Neural cell (in vitro differentiated cells): ENCODE results near the gene SLC25A18. TPM values are rescaled to one million over a fixed set of nuclear protein-coding genes. Genes with fewer than 3 reads are reported as not detected.

Experiments
- H2AFZ ChIP-seq: fragments of 200-600, 300-800 bp; sonication (generic), shearing (Covaris generic); 2 replicates; pipeline ENCODE4 v1.6.0; 2014; ENCODE audit warnings: low read depth, mild to moderate bottlenecking, antibody characterized with exemption, low read length, moderate library complexity
- H3F3A ChIP-seq: fragments of 200-600 bp; shearing (Covaris generic); 2 replicates; pipeline ENCODE4 v1.6.1; 2016; ENCODE audit warnings: mild to moderate bottlenecking, moderate library complexity, mixed read lengths, antibody characterized with exemption, low read length; ENCODE audit not compliant: insufficient read depth, poor library complexity, severe bottlenecking
- H3K27ac ChIP-seq: fragments of 200-600, 300-800 bp; sonication (generic), shearing (Covaris generic); 2 replicates; pipeline ENCODE4 v1.5.1; 2014; ENCODE audit warnings: mild to moderate bottlenecking, low read length, moderate library complexity
- H3K27me3 ChIP-seq: fragments of 300-800, 200-600 bp; sonication (generic), shearing (Covaris generic); 2 replicates; pipeline ENCODE4 v1.6.0; 2014; ENCODE audit warnings: mild to moderate bottlenecking, low read depth, low read length, moderate library complexity; ENCODE audit not compliant: insufficient read depth
- H3K36me3 ChIP-seq: fragments of 300-800, 200-600 bp; sonication (generic), shearing (Covaris generic); 2 replicates; pipeline ENCODE4 v1.5.1; 2014; ENCODE audit warnings: mild to moderate bottlenecking, antibody characterized with exemption, low read length, moderate library complexity; ENCODE audit not compliant: insufficient read depth
- H3K4me2 ChIP-seq: fragments of 300-800, 200-600 bp; sonication (generic), shearing (Covaris generic); 2 replicates; pipeline ENCODE4 v1.6.0; 2014; ENCODE audit warnings: mild to moderate bottlenecking, low read length
- H3K4me3 ChIP-seq: fragments of 300-800, 200-600 bp; sonication (generic), shearing (Covaris generic); 2 replicates; pipeline ENCODE4 v1.5.1; 2014; ENCODE audit warnings: mild to moderate bottlenecking, low read length, moderate library complexity
- H3K79me2 ChIP-seq: fragments of 200-600 bp; shearing (Covaris generic); replicated peaks from 2 replicates; pipeline ENCODE4 v1.6.0; 2014; ENCODE audit warnings: mild to moderate bottlenecking, low read length, moderate library complexity; ENCODE audit not compliant: insufficient read depth
- H3K9ac ChIP-seq: fragments of 300-800, 200-600 bp; sonication (generic), shearing (Covaris generic); 2 replicates; pipeline ENCODE4 v1.6.1; 2016; ENCODE audit warnings: mild to moderate bottlenecking, low read length, mixed read lengths
- H3K9me2 ChIP-seq: fragments of 200-600 bp; shearing (Covaris generic); 2 replicates; pipeline ENCODE4 v1.6.1; 2016; ENCODE audit warnings: mild to moderate bottlenecking, low read length, mixed read lengths; ENCODE audit not compliant: insufficient read depth
- H3K9me3 ChIP-seq: fragments of 200-600, 300-800 bp; sonication (generic), shearing (Covaris generic); 2 replicates; pipeline ENCODE4 v1.6.1; 2016; ENCODE audit warnings: mild to moderate bottlenecking, mixed run types, low read length, moderate library complexity, mixed read lengths
- H4K20me1 ChIP-seq: fragments of 200-600 bp; shearing (Covaris generic); 2 replicates; pipeline ENCODE4 v1.6.1; 2016; ENCODE audit warnings: mild to moderate bottlenecking, mixed run types; ENCODE audit not compliant: insufficient read depth
- CTCF ChIP-seq: fragments of 450-650 bp; IDR thresholded peaks from 2 replicates; pipeline ENCODE4 v1.5.1; 2014; ENCODE audit warnings: antibody characterized with exemption, mild to moderate bottlenecking, moderate library complexity; ENCODE audit not compliant: poor library complexity, severe bottlenecking
- EP300 ChIP-seq: fragments of 450-650 bp; conservative IDR thresholded peaks from 2 replicates; pipeline ENCODE4 v1.6.1; 2014; ENCODE audit warnings: antibody characterized with exemption, mild to moderate bottlenecking, moderate library complexity; ENCODE audit not compliant: poor library complexity, severe bottlenecking
- EZH2 ChIP-seq: fragments of 200-600, 300-800 bp; shearing (Covaris generic), sonication (generic); IDR thresholded peaks from 2 replicates; pipeline ENCODE4 v1.6.1; 2014; ENCODE audit warnings: antibody characterized with exemption, low read length, borderline replicate concordance, mild to moderate bottlenecking; ENCODE audit not compliant: insufficient read depth, poor library complexity, severe bottlenecking
- MXI1 ChIP-seq: fragments of 450-650 bp; conservative IDR thresholded peaks from 2 replicates; pipeline ENCODE4 v1.6.1; 2014; ENCODE audit warnings: antibody characterized with exemption, mild to moderate bottlenecking; ENCODE audit not compliant: poor library complexity, severe bottlenecking
- POLR2AphosphoS5 ChIP-seq: IDR thresholded peaks from 2 replicates; pipeline ENCODE4 v1.6.1; 2012
- RAD21 ChIP-seq: fragments of 450-650 bp; conservative IDR thresholded peaks from 2 replicates; pipeline ENCODE4 v1.6.1; 2014; ENCODE audit warnings: antibody characterized with exemption, mild to moderate bottlenecking, moderate library complexity
- REST ChIP-seq: IDR thresholded peaks from 2 replicates; pipeline ENCODE4 v1.6.1; 2012; ENCODE audit warnings: borderline replicate concordance
- SMC3 ChIP-seq: fragments of 450-650 bp; conservative IDR thresholded peaks from 2 replicates; pipeline ENCODE4 v1.6.1; 2014; ENCODE audit warnings: antibody characterized with exemption, mild to moderate bottlenecking, moderate library complexity; ENCODE audit not compliant: poor library complexity
- TAF1 ChIP-seq: IDR thresholded peaks from 2 replicates; pipeline ENCODE4 v1.6.1; 2012; ENCODE audit warnings: low read depth
- polyA plus RNA-seq: library from polyadenylated mRNA; depleted of rRNA; stranded (reverse); fragments of >200 nt; gene quantifications from 2 replicates; pipeline ENCODE4 v1.2.3, GENCODE V29; 2014

The SLC25A18 gene
- polyA plus RNA-seq, 1 donor from 2014 or later = 0.28 TPM

GRCh38 chr22:17537155-17537554 is 26.1 kb upstream of the SLC25A18 start:
- Histone ChIP-seq H3K9me2 (no peaks in the 10 kb centered on the region), H3F3A (no peaks in the 10 kb centered on the region), H3K79me2 (no peaks in the 10 kb centered on the region), H3K27me3 (no peaks in the 10 kb centered on the region), H2AFZ (no peak overlapping the region), H3K4me2 (no peak overlapping the region), H3K27ac (no peak overlapping the region), H3K9me3 (no peaks in the 10 kb centered on the region), H4K20me1 (no peaks in the 10 kb centered on the region), H3K4me3 (no peak overlapping the region), H3K9ac (no peak overlapping the region), H3K36me3 (no peaks in the 10 kb centered on the region)
- TF ChIP-seq POLR2AphosphoS5 (no peak), MXI1 (no peak), EZH2 (no peak), CTCF (no peak), EP300 (no peak), REST (no peak), SMC3 (no peak), TAF1 (no peak), RAD21 (no peak)

GRCh38 chr22:17540481-17540880 is 22.8 kb upstream of the SLC25A18 start:
- H3K9ac ChIP-seq = no peak overlapping the region
- H3K4me2 ChIP-seq = no peak overlapping the region
- no peak overlapping the region for H3K4me3 ChIP-seq
- no peaks in the 10 kb centered on the region for H3K79me2 ChIP-seq
- H3K9me2 ChIP-seq = no peaks in the 10 kb centered on the region
- no peaks in the 10 kb centered on the region for H3K9me3 ChIP-seq
- H3K27me3 ChIP-seq = no peaks in the 10 kb centered on the region
- H3F3A ChIP-seq = no peaks in the 10 kb centered on the region
- TF ChIP-seq EP300 = no peak
- TF ChIP-seq CTCF = no peak
- H4K20me1 ChIP-seq = no peaks in the 10 kb centered on the region
- no peaks in the 10 kb centered on the region for H3K36me3 ChIP-seq
- no peak overlapping the region for H3K27ac ChIP-seq
- H2AFZ ChIP-seq = no peak overlapping the region
